GM23248 (cell line): Measurements from ENCODE around the gene ITGB4. TPM values are rescaled to one million over a fixed set of nuclear protein-coding genes. Genes with fewer than 3 reads are reported as not detected.
"Not testable (repeated sequence)": the region's sequence is repeated elsewhere in the genome, so short reads cannot be mapped to it uniquely, and the experiment has no call there.

Experiments used
- DNase-seq: peaks from one replicate; pipeline ENCODE4 v3.0.0-alpha.2; 2015
- H2AFZ ChIP-seq: fragments of 200-600 bp; sonication (generic); 2 replicates; pipeline ENCODE4 v1.6.1; 2016; ENCODE audit warnings: antibody characterized with exemption
- H3F3A ChIP-seq: fragments of 200-600 bp; sonication (generic); 2 replicates; pipeline ENCODE4 v1.6.1; 2016; ENCODE audit warnings: mild to moderate bottlenecking, antibody characterized with exemption, mixed run types; ENCODE audit not compliant: insufficient read depth
- H3K27ac ChIP-seq: fragments of 200-600 bp; sonication (generic); 2 replicates; pipeline ENCODE4 v1.5.1; 2016; ENCODE audit warnings: mild to moderate bottlenecking
- H3K27me3 ChIP-seq: fragments of 200-600 bp; sonication (generic); replicated peaks from 2 replicates; pipeline ENCODE4 v1.6.1; 2016; ENCODE audit warnings: mild to moderate bottlenecking; ENCODE audit not compliant: insufficient read depth
- H3K36me3 ChIP-seq: fragments of 200-600 bp; sonication (generic); 2 replicates; pipeline ENCODE4 v1.6.1; 2016; ENCODE audit warnings: low read depth, mild to moderate bottlenecking
- H3K4me1 ChIP-seq: fragments of 200-600 bp; sonication (generic); 2 replicates; pipeline ENCODE4 v1.6.1; 2016; ENCODE audit warnings: mild to moderate bottlenecking; ENCODE audit not compliant: insufficient read depth
- H3K4me2 ChIP-seq: fragments of 200-600 bp; sonication (generic); one replicate; pipeline ENCODE4 v1.6.1; 2016; ENCODE audit warnings: mild to moderate bottlenecking; ENCODE audit not compliant: unreplicated experiment
- H3K4me3 ChIP-seq: fragments of 200-600 bp; sonication (generic); 2 replicates; pipeline ENCODE4 v1.5.1; 2016; ENCODE audit warnings: mild to moderate bottlenecking
- H3K79me2 ChIP-seq: fragments of 200-600 bp; sonication (generic); 2 replicates; pipeline ENCODE4 v1.6.1; 2016; ENCODE audit warnings: mild to moderate bottlenecking; ENCODE audit not compliant: insufficient read depth
- H3K9ac ChIP-seq: fragments of 200-600 bp; sonication (generic); 2 replicates; pipeline ENCODE4 v1.6.1; 2016; ENCODE audit warnings: mild to moderate bottlenecking
- H3K9me2 ChIP-seq: fragments of 200-600 bp; sonication (generic); 2 replicates; pipeline ENCODE4 v1.6.1; 2016; ENCODE audit warnings: mixed run types, mild to moderate bottlenecking, moderate library complexity; ENCODE audit not compliant: insufficient read depth
- H3K9me3 ChIP-seq: fragments of 200-600 bp; sonication (generic); one replicate; pipeline ENCODE4 v1.6.1; 2017; ENCODE audit warnings: low read depth
- H4K20me1 ChIP-seq: fragments of 200-600 bp; sonication (generic); 2 replicates; pipeline ENCODE4 v1.6.0; 2016; ENCODE audit not compliant: insufficient read depth
- EZH2 ChIP-seq: fragments of 200-600 bp; sonication (generic); IDR thresholded peaks from 2 replicates; pipeline ENCODE4 v1.6.1; 2018; ENCODE audit warnings: antibody characterized with exemption, mild to moderate bottlenecking; ENCODE audit not compliant: insufficient read depth, poor library complexity, severe bottlenecking
- EZH2phosphoT487 ChIP-seq: fragments of 200-600 bp; sonication (generic); IDR thresholded peaks from 2 replicates; pipeline ENCODE4 v1.6.1; 2018; ENCODE audit warnings: antibody characterized with exemption, moderate library complexity, mild to moderate bottlenecking, low read depth; ENCODE audit not compliant: insufficient read depth
- WGBS, 2 experiments: methylation state at CpG; one replicate each; pipeline ENCODE4 v1.1.6; 2015 to 2017; ENCODE audit warnings: low lambda C conversion rate in 2 of 2, low coverage in 1 of 2; ENCODE audit errors: missing lambda C conversion rate in 2 of 2; 5-methylcytosine and 5-hydroxymethylcytosine counted together
- in situ Hi-C: fragments of 300-500 bp; cut with MboI; formaldehyde crosslinking; loops from 2 replicates; pipeline ENCODE4 v1.15.0; 2020
- polyA plus RNA-seq: library from polyadenylated mRNA; unstranded; fragments of >200 nt; fragmentation: Nextera tagmentation; extraction: Ambion mirVana; gene quantifications from 2 replicates; pipeline ENCODE4 v1.2.1, GENCODE V29; 2016
- total RNA-seq: library from RNA; depleted of rRNA; stranded (reverse); fragments of >200 nt; shearing (Covaris generic); gene quantifications from 2 replicates; pipeline ENCODE4 v1.2.3, GENCODE V29; 2014

ITGB4 gene
- total and polyA plus RNA-seq, 2 experiments from 2014 or later: under 0.01 to 1.5 TPM

DNA sequence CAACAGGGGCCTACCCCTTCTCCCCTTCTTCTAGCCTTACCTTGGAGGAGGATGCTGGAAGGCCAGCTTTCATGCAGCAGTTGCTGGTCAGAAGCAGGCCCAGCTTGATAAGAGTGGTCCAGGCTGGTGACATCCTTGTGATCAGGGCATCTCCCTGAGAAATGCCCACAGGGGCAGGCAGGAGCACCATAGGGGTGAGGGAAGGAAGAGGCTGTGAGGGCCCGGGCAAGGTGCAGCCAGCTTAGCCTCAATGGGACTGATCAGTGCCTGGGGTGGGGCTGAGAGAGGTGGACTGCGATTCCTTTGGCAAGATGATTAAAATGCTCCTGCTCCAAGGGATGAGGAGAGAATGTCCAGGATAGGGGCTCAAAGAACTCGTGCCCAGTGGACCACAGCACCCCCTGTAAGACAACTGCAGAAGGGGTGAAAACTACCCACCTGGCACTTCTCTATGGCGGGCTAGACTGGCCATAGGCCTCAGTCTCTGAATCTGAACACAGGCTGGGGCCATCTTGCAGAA lies 53.3 kb downstream of the ITGB4 start:
- TF ChIP-seq EZH2phosphoT487 (no peak), EZH2 (no peak)
- H3K79me2 ChIP-seq: peaks cover 24% of the 10 kb centered on the region
- no peak overlapping the region for H3K9ac ChIP-seq
- in situ Hi-C loops: loop anchor here (10.0 kb wide), 1 partner anchor 220 kb away; no protein-coding TSS in a partner anchor
- H3K36me3 ChIP-seq: peaks cover 29% of the 10 kb centered on the region
- no peak for DNase-seq
- no peaks in the 10 kb centered on the region for H3K27me3 ChIP-seq
- H3K4me3 ChIP-seq: no peak overlapping the region
- no peak overlapping the region for H3K27ac ChIP-seq
- H3K9me2 ChIP-seq: no peaks in the 10 kb centered on the region
- H3K4me1 ChIP-seq: peaks cover 13% of the 10 kb centered on the region; the same call in 1 of the 2 replicates
- 74 to 80% methylated on average over 4 of the region's 4 CpGs for WGBS, 2 experiments
- no peak overlapping the region for H2AFZ ChIP-seq
- H3K4me2 ChIP-seq: no peak overlapping the region
- H4K20me1 ChIP-seq: peaks cover 22% of the 10 kb centered on the region
- H3F3A ChIP-seq: peaks cover 40% of the 10 kb centered on the region
- no peaks in the 10 kb centered on the region for H3K9me3 ChIP-seq

DNA sequence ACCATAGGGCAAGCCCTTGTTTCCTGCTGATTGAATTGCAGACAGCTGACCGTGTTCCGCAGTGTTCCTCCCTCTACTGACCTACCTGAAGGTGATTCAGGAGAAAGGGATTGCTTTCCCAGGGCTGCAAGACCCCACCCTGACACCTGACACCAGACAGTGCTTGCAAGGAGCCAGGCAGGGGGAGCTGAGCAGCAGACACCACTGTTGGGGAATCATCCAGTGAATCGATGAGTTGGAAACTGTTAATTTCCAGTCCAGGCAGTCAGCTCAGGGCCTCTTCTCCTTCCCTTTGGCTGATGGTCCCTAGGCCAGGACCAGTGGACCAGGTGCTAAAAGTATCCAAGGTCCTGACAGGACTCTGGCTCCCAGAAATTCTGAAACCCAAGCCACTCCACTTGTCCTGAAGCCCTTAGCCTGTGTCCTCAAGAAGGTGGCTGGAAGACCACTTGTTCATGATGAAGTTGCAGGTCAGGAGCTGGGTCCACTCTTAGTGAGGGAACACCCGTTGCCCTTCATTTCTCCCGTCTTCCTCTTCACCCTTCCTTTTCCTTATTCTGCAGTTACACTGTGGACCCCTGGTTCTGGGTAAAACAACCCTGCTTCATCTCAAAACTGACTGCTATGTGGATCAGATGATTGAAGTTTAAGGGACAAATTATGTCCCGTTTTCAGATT lies 53.9 kb downstream of the ITGB4 start:
- H3K79me2 ChIP-seq: peaks cover 24% of the 10 kb centered on the region
- peaks cover 22% of the 10 kb centered on the region for H4K20me1 ChIP-seq
- no peaks in the 10 kb centered on the region for H3K27me3 ChIP-seq
- H3K9me2 ChIP-seq: no peaks in the 10 kb centered on the region
- no peak overlapping the region; the same call in 1 of the 2 replicates for H3K27ac ChIP-seq
- in situ Hi-C loops: loop anchor here (10.0 kb wide), 1 partner anchor 220 kb away; no protein-coding TSS in a partner anchor
- H3K4me1 ChIP-seq: peaks cover 13% of the 10 kb centered on the region; the same call in 1 of the 2 replicates
- H3K9ac ChIP-seq: no peak overlapping the region
- H3K4me2 ChIP-seq: no peak overlapping the region
- peaks cover 29% of the 10 kb centered on the region for H3K36me3 ChIP-seq
- no peaks in the 10 kb centered on the region for H3K9me3 ChIP-seq
- H2AFZ ChIP-seq: no peak overlapping the region
- TF ChIP-seq EZH2 (no peak), EZH2phosphoT487 (no peak)
- DNase-seq: no peak
- WGBS, 2 experiments: 55 to 56% methylated on average over 6 of the region's 6 CpGs
- H3F3A ChIP-seq: peaks cover 42% of the 10 kb centered on the region
- H3K4me3 ChIP-seq: no peak overlapping the region

DNA sequence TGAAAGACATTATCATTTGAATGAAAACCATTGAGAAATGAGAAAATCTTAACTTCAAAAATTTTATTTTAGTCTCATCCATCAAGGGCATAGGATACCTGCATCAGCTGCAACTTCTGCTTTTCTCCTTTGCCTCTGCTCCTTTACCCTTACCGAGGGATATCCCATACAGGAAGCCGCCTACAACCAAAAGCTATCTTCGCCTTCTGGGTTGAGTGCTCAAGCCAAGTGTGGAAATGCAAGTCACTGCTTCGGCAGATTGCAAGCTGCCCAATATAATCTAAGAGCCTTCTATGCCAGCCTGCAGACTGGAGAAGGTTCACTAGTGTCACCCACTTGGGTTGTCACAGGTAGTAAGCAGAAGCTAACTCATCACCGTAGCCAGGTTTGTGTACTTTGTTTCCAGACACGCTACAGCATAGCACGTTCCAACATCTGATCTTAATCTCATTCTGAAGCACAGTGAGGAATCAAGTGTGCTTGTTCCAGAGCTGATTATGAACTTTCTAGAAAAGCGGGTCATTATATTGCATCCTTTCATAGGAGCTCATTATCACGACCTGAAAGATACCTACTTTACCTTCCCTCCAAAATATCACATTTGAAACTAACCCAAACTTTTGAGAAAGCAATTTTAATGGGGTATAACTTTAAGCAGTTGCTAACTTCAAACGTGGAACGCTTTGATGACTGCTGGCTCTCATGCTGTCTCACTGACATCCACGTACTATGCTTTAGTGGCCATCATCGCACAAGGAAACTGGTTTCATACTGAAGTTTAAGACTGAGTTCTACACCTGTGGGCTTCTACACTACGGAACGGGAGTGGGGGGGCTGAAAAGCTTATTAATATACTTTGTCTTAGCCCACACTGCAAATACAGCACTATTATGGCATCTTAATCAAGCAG lies 55.4 kb downstream of the ITGB4 start:
- WGBS, 2 experiments: 29% methylated on average over 15 of the region's 15 CpGs
- TF ChIP-seq EZH2: no peak
- TF ChIP-seq EZH2phosphoT487: no peak
- Histone ChIP-seq H4K20me1 (peaks cover 22% of the 10 kb centered on the region), H3F3A (peaks cover 48% of the 10 kb centered on the region), H3K4me1 (peaks cover 13% of the 10 kb centered on the region; the same call in 1 of the 2 replicates), H2AFZ (no peak overlapping the region), H3K9me2 (no peaks in the 10 kb centered on the region), H3K36me3 (peaks cover 29% of the 10 kb centered on the region), H3K4me3 (peak overlapping the region; percentile 85), H3K27me3 (no peaks in the 10 kb centered on the region), H3K9ac (peak overlapping the region; percentile 91), H3K9me3 (no peaks in the 10 kb centered on the region), H3K4me2 (peak overlapping the region; percentile 97), H3K79me2 (peaks cover 24% of the 10 kb centered on the region), H3K27ac (peak overlapping the region; percentile 35)
- in situ Hi-C loops: loop anchor here (10.0 kb wide), 1 partner anchor 218 kb away; no protein-coding TSS in a partner anchor
- DNase-seq: peak; percentile 41

DNA sequence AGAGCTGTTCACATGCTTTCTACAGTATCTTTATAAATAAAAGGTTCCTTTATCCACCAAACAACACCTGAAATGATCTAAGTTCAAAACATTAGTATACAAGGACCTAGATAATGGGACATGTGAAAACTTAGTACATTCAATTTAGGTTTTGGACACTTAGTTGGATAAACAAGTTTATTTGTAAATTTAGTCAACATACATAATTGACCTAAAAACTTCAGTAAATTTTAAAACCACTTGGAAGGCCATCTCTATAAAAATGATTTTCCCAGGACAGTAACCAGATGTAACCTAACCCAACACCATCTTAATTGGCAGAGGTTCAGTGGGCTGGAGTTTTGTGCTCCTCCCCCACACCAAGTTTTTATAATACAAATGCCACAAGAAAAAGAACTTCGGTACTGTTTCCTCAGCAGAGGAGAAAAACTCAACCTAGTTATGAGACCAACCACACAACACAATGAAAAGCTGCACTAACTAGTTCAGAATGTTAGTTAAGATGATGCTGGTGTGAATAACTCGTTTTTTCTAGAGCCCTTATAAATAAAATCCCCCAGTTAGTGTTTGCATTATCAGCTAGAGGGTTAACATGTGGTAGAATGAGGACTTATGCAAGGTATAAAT lies 56.1 kb downstream of the ITGB4 start:
- no peaks in the 10 kb centered on the region for H3K9me3 ChIP-seq
- peak; percentile 41 for DNase-seq
- peak overlapping the region; percentile 91 for H3K9ac ChIP-seq
- peaks cover 22% of the 10 kb centered on the region for H4K20me1 ChIP-seq
- peak overlapping the region; percentile 35 for H3K27ac ChIP-seq
- peaks cover 13% of the 10 kb centered on the region; the same call in 1 of the 2 replicates for H3K4me1 ChIP-seq
- peak overlapping the region; percentile 97 for H3K4me2 ChIP-seq
- TF ChIP-seq EZH2 (no peak), EZH2phosphoT487 (no peak)
- no peaks in the 10 kb centered on the region for H3K9me2 ChIP-seq
- peaks cover 29% of the 10 kb centered on the region for H3K36me3 ChIP-seq
- in situ Hi-C loops: loop anchor here (10.0 kb wide), 1 partner anchor 217 kb away; no protein-coding TSS in a partner anchor
- peaks cover 48% of the 10 kb centered on the region for H3F3A ChIP-seq
- H3K4me3 ChIP-seq: peak overlapping the region; percentile 85
- no peaks in the 10 kb centered on the region for H3K27me3 ChIP-seq
- WGBS, 2 experiments: 0 to 3% methylated on average over 2 of the region's 2 CpGs
- no peak overlapping the region for H2AFZ ChIP-seq
- peaks cover 24% of the 10 kb centered on the region for H3K79me2 ChIP-seq

DNA sequence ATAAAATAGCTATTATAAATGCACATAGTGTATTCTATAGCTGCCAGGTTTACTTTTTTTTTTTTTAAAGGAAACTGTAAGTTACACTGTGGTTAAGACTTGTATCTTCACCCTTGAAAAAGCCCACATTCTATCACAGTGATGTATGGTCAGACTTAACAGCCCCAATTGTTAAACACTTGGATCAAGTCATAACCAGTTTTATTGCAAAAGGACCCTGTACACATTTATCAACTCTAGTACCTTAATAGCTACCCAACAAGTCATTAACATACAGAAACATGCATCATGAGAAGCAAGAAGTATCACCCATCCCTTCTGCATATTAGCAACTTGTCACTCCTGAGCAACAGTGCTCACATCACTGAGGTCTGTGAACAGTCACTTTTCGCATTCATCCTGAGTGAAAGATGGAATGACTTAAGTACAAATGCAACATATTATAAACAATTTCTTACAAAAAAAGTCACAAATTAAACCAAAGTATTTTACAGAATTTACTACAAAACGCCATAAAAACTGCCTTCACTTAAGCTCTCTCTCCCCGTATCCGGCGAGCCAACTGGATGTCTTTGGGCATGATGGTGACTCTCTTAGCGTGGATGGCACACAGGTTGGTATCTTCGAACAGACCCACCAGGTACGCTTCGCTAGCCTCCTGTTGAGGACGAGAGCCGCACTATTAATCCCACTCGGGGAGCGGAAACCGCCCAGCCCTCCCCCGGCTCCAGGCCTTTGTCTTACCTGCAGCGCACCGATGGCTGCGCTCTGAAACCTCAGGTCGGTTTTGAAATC lies 57.0 kb downstream of the ITGB4 start:
- Histone ChIP-seq H3K4me3 (peak overlapping the region; percentile 85), H3K36me3 (peaks cover 29% of the 10 kb centered on the region), H3K4me2 (peak overlapping the region; percentile 97), H4K20me1 (peaks cover 22% of the 10 kb centered on the region), H3K27ac (peak overlapping the region; percentile 95), H3K4me1 (peaks cover 16% of the 10 kb centered on the region; the same call in 1 of the 2 replicates), H3F3A (peaks cover 54% of the 10 kb centered on the region), H3K79me2 (peaks cover 24% of the 10 kb centered on the region), H3K9ac (peak overlapping the region; percentile 91)
- peak; percentile 26 for DNase-seq
- in situ Hi-C loops: loop anchor here (10.0 kb wide), 1 partner anchor 217 kb away; no protein-coding TSS in a partner anchor
- not testable (repeated sequence) for H3K27me3 ChIP-seq, H2AFZ ChIP-seq, H3K9me3 ChIP-seq, H3K9me2 ChIP-seq
- 1% methylated on average over 19 of the region's 19 CpGs for WGBS, 2 experiments
